Liver (tissue), 9 donors: Measurements from ENCODE around the gene GPATCH2. TPM values are rescaled to one million over a fixed set of nuclear protein-coding genes. Genes with fewer than 3 reads are reported as not detected.

Experiments used
- DNase-seq: peaks from one replicate; pipeline ENCODE4 v3.0.0-alpha.2; 2017; ENCODE audit warnings: low spot score
- H3K27ac ChIP-seq, 2 donors: one replicate each; pipeline ENCODE4 v1.7.0; 2013; ENCODE audit warnings: inconsistent platforms in 2 of 2, low read length in 2 of 2, control low read depth in 1 of 2, low read depth in 1 of 2, mild to moderate bottlenecking in 1 of 2
- H3K27me3 ChIP-seq, 4 donors: one replicate each; pipeline versions ENCODE4 v1.6.1 to v1.7.0; 2013; ENCODE audit warnings: low read length in 3 of 4, inconsistent platforms in 1 of 4, mild to moderate bottlenecking in 1 of 4, moderate library complexity in 1 of 4; ENCODE audit not compliant: control insufficient read depth in 4 of 4, insufficient read depth in 4 of 4
- H3K36me3 ChIP-seq, 4 donors: one replicate each; pipeline versions ENCODE4 v1.6.1 to v1.7.0; 2013; ENCODE audit warnings: low read length in 3 of 4, mild to moderate bottlenecking in 3 of 4, low read depth in 1 of 4, moderate library complexity in 1 of 4; ENCODE audit not compliant: control insufficient read depth in 4 of 4, insufficient read depth in 3 of 4
- H3K4me1 ChIP-seq, 4 donors: one replicate each; pipeline versions ENCODE4 v1.6.1 to v1.7.0; 2013; ENCODE audit warnings: low read length in 3 of 4, mild to moderate bottlenecking in 3 of 4, moderate library complexity in 1 of 4; ENCODE audit not compliant: control insufficient read depth in 4 of 4, insufficient read depth in 4 of 4
- H3K4me3 ChIP-seq, 3 donors: one replicate each; pipeline versions ENCODE4 v1.6.1 to v1.7.0; 2013; ENCODE audit warnings: low read length in 3 of 3, control low read depth in 1 of 3, low read depth in 1 of 3, mild to moderate bottlenecking in 1 of 3
- H3K9ac ChIP-seq, 2 donors: one replicate each; pipeline ENCODE4 v1.7.0; 2013; ENCODE audit warnings: low read length in 2 of 2, mild to moderate bottlenecking in 2 of 2, moderate library complexity in 2 of 2, control low read depth in 1 of 2, low read depth in 1 of 2
- H3K9me3 ChIP-seq, 4 donors: one replicate each; pipeline versions ENCODE4 v1.6.1 to v1.7.0; 2013; ENCODE audit warnings: low read length in 3 of 4; ENCODE audit not compliant: control insufficient read depth in 4 of 4
- EGR1 ChIP-seq, 2 donors: IDR thresholded peaks; 2 replicates each; pipeline ENCODE4 v1.6.1; 2016 to 2018; ENCODE audit warnings: antibody characterized with exemption in 2 of 2, low read depth in 2 of 2
- FOXA1 ChIP-seq: IDR thresholded peaks from 2 replicates; pipeline ENCODE4 v1.6.1; 2016; ENCODE audit warnings: antibody characterized with exemption
- FOXA2 ChIP-seq: IDR thresholded peaks from 2 replicates; pipeline ENCODE4 v1.6.1; 2016; ENCODE audit warnings: antibody characterized with exemption
- GABPA ChIP-seq, 2 donors: IDR thresholded peaks in 1 of 2; conservative IDR thresholded peaks in 1 of 2; 2 replicates each; pipeline ENCODE4 v1.6.1; 2016; ENCODE audit warnings: antibody characterized with exemption in 2 of 2, mild to moderate bottlenecking in 1 of 2, moderate library complexity in 1 of 2
- HNF4A ChIP-seq, 2 donors: conservative IDR thresholded peaks; 2 replicates each; pipeline ENCODE4 v1.6.1; 2016; ENCODE audit warnings: antibody characterized with exemption in 2 of 2, mild to moderate bottlenecking in 2 of 2
- HNF4G ChIP-seq: IDR thresholded peaks from 2 replicates; pipeline ENCODE4 v1.6.1; 2016; ENCODE audit warnings: antibody characterized with exemption
- JUND ChIP-seq, 2 donors: IDR thresholded peaks; 2 replicates each; pipeline ENCODE4 v1.6.1; 2016; ENCODE audit warnings: antibody characterized with exemption in 2 of 2
- NR2F2 ChIP-seq: IDR thresholded peaks from 2 replicates; pipeline ENCODE4 v1.6.1; 2016; ENCODE audit warnings: antibody characterized with exemption
- RAD21 ChIP-seq, 2 donors: IDR thresholded peaks; 2 replicates each; pipeline ENCODE4 v1.6.1; 2016; ENCODE audit warnings: antibody characterized with exemption in 2 of 2, mild to moderate bottlenecking in 2 of 2
- RXRA ChIP-seq, 2 donors: IDR thresholded peaks; 2 replicates each; pipeline ENCODE4 v1.6.1; 2017 to 2018; ENCODE audit warnings: antibody characterized with exemption in 2 of 2, mild to moderate bottlenecking in 1 of 2
- SP1 ChIP-seq: IDR thresholded peaks from 2 replicates; pipeline ENCODE4 v1.6.1; 2018; ENCODE audit warnings: antibody characterized with exemption, mild to moderate bottlenecking
- TAF1 ChIP-seq: conservative IDR thresholded peaks from 2 replicates; pipeline ENCODE4 v1.6.1; 2016; ENCODE audit warnings: antibody characterized with exemption, mild to moderate bottlenecking
- YY1 ChIP-seq: IDR thresholded peaks from 2 replicates; pipeline ENCODE4 v1.6.1; 2016; ENCODE audit warnings: antibody characterized with exemption, mild to moderate bottlenecking
- WGBS: extraction: QIAGEN DNeasy Blood & Tissue Kit; methylation state at CpG from one replicate; pipeline ENCODE4 v1.1.7; 2013; 5-methylcytosine and 5-hydroxymethylcytosine counted together
- polyA plus RNA-seq, 2 donors: library from polyadenylated mRNA; stranded (reverse) in 1 of 2; unstranded in 1 of 2; fragments of 200-250 nt in 1 of 2; fragments of >200 nt in 1 of 2; fragmentation: Nextera tagmentation in 1 of 2; extraction: Ambion mirVana in 1 of 2; gene quantifications; one replicate each; pipeline versions ENCODE4 v1.2.1 to v1.2.3, GENCODE V29; 2013 to 2015
- total RNA-seq, 2 donors: library from RNA; depleted of rRNA; stranded (reverse); fragments of >200 nt; gene quantifications; one replicate each; pipeline ENCODE4 v1.2.3, GENCODE V29; 2014
- TF ChIP-seq, protein P1 (sequence below): IDR thresholded peaks from 2 replicates; pipeline ENCODE4 v1.6.1; 2016; ENCODE audit warnings: antibody characterized with exemption
- TF ChIP-seq, protein P2 (sequence below): IDR thresholded peaks from 2 replicates; pipeline ENCODE4 v1.6.1; 2016; ENCODE audit warnings: antibody characterized with exemption, mild to moderate bottlenecking
- TF ChIP-seq, protein P3 (sequence below): IDR thresholded peaks from 2 replicates; pipeline ENCODE4 v1.6.1; 2016; ENCODE audit warnings: antibody characterized with exemption
- TF ChIP-seq, protein P4 (sequence below): fragments of 150-350 bp; IDR thresholded peaks from 2 replicates; pipeline ENCODE4 v1.5.1; 2017; ENCODE audit warnings: improper control_type of control experiment, low read depth, low read length; ENCODE audit not compliant: missing input control
- donor health status: healthy.
- donor health status: healthy.
- donor health status: healthy.
- donor health status: healthy.
- donor health status: healthy.

GPATCH2 gene
- total and polyA plus RNA-seq, 4 donors, result 1.6 to 11.2 (median 5.8) TPM

DNA sequence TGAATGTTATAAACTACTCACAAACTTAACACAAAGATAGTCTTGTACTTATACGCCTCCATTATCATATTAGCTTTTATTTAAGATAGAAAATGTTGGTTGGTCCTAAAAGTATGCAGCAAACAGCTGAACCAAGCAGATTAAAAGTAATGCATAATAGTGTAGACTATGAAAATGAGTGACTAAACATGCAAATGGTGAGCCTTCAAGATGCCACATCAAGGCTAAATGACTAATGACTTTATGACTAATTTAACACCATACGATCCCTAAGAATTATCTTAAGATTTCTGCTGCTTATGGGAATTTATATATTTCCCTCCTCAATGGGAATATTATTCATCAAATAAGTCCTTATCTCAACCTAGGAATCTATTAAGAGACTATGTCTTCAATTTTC lies 4.6 kb downstream of the GPATCH2 start (continued):
- TF ChIP-seq, protein P1, sequence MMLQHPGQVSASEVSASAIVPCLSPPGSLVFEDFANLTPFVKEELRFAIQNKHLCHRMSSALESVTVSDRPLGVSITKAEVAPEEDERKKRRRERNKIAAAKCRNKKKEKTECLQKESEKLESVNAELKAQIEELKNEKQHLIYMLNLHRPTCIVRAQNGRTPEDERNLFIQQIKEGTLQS, result no peak
- TF ChIP-seq TAF1, result no peak

DNA sequence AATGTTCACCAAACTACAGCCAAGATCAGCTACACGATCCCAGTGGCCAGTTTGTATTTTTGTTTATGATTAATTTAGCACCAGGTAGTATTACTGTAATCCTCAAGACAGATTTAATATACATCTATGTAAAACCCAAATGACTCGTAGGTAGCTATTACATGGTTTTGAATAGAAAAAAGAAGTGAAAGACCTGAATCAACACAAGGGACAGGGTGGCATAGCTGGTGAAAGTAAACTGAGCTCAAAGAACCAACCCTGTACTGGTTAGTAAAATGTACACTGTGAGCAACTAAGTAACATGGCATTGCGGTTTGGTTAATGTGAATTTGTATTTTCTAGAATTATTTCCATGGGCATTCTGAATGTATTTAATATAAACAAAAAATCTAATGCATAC lies 8.8 kb downstream of the GPATCH2 start:
- peaks cover 0 to 4% (median 0%) of the 10 kb centered on the region in 4 donors for H3K4me1 ChIP-seq
- H3K27me3 ChIP-seq, result no peaks in the 10 kb centered on the region
- WGBS, result 94% methylated on average over 3 of the region's 3 CpGs
- DNase-seq, result no peak
- no peak overlapping the region for H3K9ac ChIP-seq
- H3K27ac ChIP-seq, result no peak overlapping the region
- no peaks in the 10 kb centered on the region for H3K9me3 ChIP-seq
- no peak overlapping the region for H3K4me3 ChIP-seq
- H3K36me3 ChIP-seq, result peaks cover 0 to 10% (median 3%) of the 10 kb centered on the region in 4 donors
- TF ChIP-seq EGR1 (IDR thresholded peaks at IDR 0.05; ENCODE audit: low read depth in 2 of 2) (no peak), FOXA2 (no peak), JUND (IDR thresholded peaks at IDR 0.05) (no peak), HNF4G (no peak), SP1 (no peak), NR2F2 (no peak), RXRA (IDR thresholded peaks at IDR 0.05) (no peak)
- TF ChIP-seq, protein P2, sequence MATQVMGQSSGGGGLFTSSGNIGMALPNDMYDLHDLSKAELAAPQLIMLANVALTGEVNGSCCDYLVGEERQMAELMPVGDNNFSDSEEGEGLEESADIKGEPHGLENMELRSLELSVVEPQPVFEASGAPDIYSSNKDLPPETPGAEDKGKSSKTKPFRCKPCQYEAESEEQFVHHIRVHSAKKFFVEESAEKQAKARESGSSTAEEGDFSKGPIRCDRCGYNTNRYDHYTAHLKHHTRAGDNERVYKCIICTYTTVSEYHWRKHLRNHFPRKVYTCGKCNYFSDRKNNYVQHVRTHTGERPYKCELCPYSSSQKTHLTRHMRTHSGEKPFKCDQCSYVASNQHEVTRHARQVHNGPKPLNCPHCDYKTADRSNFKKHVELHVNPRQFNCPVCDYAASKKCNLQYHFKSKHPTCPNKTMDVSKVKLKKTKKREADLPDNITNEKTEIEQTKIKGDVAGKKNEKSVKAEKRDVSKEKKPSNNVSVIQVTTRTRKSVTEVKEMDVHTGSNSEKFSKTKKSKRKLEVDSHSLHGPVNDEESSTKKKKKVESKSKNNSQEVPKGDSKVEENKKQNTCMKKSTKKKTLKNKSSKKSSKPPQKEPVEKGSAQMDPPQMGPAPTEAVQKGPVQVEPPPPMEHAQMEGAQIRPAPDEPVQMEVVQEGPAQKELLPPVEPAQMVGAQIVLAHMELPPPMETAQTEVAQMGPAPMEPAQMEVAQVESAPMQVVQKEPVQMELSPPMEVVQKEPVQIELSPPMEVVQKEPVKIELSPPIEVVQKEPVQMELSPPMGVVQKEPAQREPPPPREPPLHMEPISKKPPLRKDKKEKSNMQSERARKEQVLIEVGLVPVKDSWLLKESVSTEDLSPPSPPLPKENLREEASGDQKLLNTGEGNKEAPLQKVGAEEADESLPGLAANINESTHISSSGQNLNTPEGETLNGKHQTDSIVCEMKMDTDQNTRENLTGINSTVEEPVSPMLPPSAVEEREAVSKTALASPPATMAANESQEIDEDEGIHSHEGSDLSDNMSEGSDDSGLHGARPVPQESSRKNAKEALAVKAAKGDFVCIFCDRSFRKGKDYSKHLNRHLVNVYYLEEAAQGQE, result no peak
- TF ChIP-seq, protein P3, sequence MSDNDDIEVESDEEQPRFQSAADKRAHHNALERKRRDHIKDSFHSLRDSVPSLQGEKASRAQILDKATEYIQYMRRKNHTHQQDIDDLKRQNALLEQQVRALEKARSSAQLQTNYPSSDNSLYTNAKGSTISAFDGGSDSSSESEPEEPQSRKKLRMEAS, result no peak
- TF ChIP-seq, protein P4, sequence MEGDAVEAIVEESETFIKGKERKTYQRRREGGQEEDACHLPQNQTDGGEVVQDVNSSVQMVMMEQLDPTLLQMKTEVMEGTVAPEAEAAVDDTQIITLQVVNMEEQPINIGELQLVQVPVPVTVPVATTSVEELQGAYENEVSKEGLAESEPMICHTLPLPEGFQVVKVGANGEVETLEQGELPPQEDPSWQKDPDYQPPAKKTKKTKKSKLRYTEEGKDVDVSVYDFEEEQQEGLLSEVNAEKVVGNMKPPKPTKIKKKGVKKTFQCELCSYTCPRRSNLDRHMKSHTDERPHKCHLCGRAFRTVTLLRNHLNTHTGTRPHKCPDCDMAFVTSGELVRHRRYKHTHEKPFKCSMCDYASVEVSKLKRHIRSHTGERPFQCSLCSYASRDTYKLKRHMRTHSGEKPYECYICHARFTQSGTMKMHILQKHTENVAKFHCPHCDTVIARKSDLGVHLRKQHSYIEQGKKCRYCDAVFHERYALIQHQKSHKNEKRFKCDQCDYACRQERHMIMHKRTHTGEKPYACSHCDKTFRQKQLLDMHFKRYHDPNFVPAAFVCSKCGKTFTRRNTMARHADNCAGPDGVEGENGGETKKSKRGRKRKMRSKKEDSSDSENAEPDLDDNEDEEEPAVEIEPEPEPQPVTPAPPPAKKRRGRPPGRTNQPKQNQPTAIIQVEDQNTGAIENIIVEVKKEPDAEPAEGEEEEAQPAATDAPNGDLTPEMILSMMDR, result no peak
- TF ChIP-seq, protein P1, result no peak

DNA sequence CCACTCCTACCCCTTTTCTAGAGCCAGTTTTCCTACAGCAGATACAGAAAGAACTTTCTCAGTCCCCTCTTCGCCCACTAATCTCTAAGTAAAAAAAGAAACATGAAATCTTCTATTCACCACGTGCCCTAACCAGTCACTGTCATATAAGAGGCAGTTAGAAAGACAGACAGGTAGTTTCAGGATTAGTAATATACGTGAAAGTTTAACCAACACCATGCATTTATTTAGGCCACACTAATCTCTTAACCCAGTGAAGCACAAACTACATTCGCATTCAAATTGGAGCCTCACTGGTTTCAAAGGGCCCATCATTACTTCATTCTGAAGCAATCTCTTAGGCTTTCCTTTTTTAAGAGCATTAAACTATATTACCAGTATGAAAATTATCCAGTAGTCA lies 10.1 kb downstream of the GPATCH2 start:
- DNase-seq, result no peak
- no peaks in the 10 kb centered on the region for H3K9me3 ChIP-seq
- no peak overlapping the region for H3K9ac ChIP-seq
- WGBS, result 92% methylated on average over 4 of the region's 4 CpGs
- H3K27me3 ChIP-seq, result no peaks in the 10 kb centered on the region
- peaks cover 0 to 4% (median 0%) of the 10 kb centered on the region in 4 donors for H3K4me1 ChIP-seq
- no peak overlapping the region for H3K27ac ChIP-seq
- H3K36me3 ChIP-seq, result peaks cover 0 to 10% (median 3%) of the 10 kb centered on the region in 4 donors
- no peak overlapping the region for H3K4me3 ChIP-seq
- TF ChIP-seq TAF1 (no peak), YY1 (no peak), HNF4A (conservative IDR thresholded peaks at IDR 0.05) (no peak), NR2F2 (no peak), RAD21 (IDR thresholded peaks at IDR 0.05) (no peak), FOXA2 (no peak), GABPA (IDR thresholded peaks at IDR 0.05 in 1 of 2, conservative IDR thresholded peaks at IDR 0.05 in 1 of 2) (no peak), FOXA1 (no peak), SP1 (no peak), HNF4G (no peak)
- TF ChIP-seq, protein P2, result no peak
- TF ChIP-seq, protein P4, result no peak
- TF ChIP-seq, protein P3, result no peak
- TF ChIP-seq, protein P1, result no peak
